ENCODE measurements around the gene ARHGAP22.

DNA sequence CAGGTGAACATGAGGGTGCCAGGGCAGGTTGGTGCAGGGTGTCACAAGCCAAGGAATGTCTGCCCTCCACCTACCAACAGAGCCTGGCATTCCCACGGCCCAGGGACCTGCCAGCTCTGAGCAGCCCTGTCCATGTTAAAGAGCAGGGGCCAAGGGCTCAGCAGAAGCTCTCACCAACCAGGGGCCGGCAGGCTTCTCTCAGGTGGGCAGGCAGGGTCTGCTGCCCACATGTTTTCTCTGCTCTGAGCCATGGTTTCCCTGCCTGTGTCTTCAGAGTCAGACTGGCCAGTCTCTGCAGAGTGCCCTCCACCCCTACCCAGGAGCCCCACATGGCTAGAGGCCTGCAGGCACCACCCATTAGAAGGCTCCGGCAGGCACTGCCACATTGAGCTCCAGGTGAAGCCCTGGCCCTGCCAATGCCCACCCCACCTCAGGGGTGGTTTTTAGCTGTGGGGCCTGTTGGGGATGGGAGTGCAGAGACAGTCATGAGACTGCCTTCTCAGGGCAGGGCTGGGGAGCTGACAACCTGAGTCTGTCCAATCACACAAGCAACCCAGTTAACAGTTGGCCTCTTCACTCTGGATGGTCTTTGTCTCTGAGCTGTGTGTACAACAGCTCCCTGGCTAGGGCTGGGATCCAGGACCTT lies 135.9 kb downstream of the ARHGAP22 start:
- TF ChIP-seq, protein P1, sequence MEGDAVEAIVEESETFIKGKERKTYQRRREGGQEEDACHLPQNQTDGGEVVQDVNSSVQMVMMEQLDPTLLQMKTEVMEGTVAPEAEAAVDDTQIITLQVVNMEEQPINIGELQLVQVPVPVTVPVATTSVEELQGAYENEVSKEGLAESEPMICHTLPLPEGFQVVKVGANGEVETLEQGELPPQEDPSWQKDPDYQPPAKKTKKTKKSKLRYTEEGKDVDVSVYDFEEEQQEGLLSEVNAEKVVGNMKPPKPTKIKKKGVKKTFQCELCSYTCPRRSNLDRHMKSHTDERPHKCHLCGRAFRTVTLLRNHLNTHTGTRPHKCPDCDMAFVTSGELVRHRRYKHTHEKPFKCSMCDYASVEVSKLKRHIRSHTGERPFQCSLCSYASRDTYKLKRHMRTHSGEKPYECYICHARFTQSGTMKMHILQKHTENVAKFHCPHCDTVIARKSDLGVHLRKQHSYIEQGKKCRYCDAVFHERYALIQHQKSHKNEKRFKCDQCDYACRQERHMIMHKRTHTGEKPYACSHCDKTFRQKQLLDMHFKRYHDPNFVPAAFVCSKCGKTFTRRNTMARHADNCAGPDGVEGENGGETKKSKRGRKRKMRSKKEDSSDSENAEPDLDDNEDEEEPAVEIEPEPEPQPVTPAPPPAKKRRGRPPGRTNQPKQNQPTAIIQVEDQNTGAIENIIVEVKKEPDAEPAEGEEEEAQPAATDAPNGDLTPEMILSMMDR (conservative IDR thresholded peaks at IDR 0.05; ENCODE audit: low read length), result no peak
- TF ChIP-seq EZH2phosphoT487 (IDR thresholded peaks at IDR 0.05; ENCODE audit: borderline replicate concordance, low read depth, low read length), result no peak

Measured in OCI-LY7 (cell line).